Neural cell (in vitro differentiated cells): ENCODE data around the gene CCNJ. TPM values are rescaled to one million over a fixed set of nuclear protein-coding genes. Genes with fewer than 3 reads are reported as not detected.

ENCODE experiments used
- H2AFZ ChIP-seq: fragments of 200-600, 300-800 bp; sonication (generic), shearing (Covaris generic); 2 replicates; pipeline ENCODE4 v1.6.0; 2014; ENCODE audit warnings: low read depth, mild to moderate bottlenecking, antibody characterized with exemption, low read length, moderate library complexity
- H3F3A ChIP-seq: fragments of 200-600 bp; shearing (Covaris generic); 2 replicates; pipeline ENCODE4 v1.6.1; 2016; ENCODE audit warnings: mild to moderate bottlenecking, moderate library complexity, mixed read lengths, antibody characterized with exemption, low read length; ENCODE audit not compliant: insufficient read depth, poor library complexity, severe bottlenecking
- H3K27ac ChIP-seq: fragments of 200-600, 300-800 bp; sonication (generic), shearing (Covaris generic); 2 replicates; pipeline ENCODE4 v1.5.1; 2014; ENCODE audit warnings: mild to moderate bottlenecking, low read length, moderate library complexity
- H3K27me3 ChIP-seq: fragments of 300-800, 200-600 bp; sonication (generic), shearing (Covaris generic); 2 replicates; pipeline ENCODE4 v1.6.0; 2014; ENCODE audit warnings: mild to moderate bottlenecking, low read depth, low read length, moderate library complexity; ENCODE audit not compliant: insufficient read depth
- H3K36me3 ChIP-seq: fragments of 300-800, 200-600 bp; sonication (generic), shearing (Covaris generic); 2 replicates; pipeline ENCODE4 v1.5.1; 2014; ENCODE audit warnings: mild to moderate bottlenecking, antibody characterized with exemption, low read length, moderate library complexity; ENCODE audit not compliant: insufficient read depth
- H3K4me2 ChIP-seq: fragments of 300-800, 200-600 bp; sonication (generic), shearing (Covaris generic); 2 replicates; pipeline ENCODE4 v1.6.0; 2014; ENCODE audit warnings: mild to moderate bottlenecking, low read length
- H3K4me3 ChIP-seq: fragments of 300-800, 200-600 bp; sonication (generic), shearing (Covaris generic); 2 replicates; pipeline ENCODE4 v1.5.1; 2014; ENCODE audit warnings: mild to moderate bottlenecking, low read length, moderate library complexity
- H3K79me2 ChIP-seq: fragments of 200-600 bp; shearing (Covaris generic); replicated peaks from 2 replicates; pipeline ENCODE4 v1.6.0; 2014; ENCODE audit warnings: mild to moderate bottlenecking, low read length, moderate library complexity; ENCODE audit not compliant: insufficient read depth
- H3K9ac ChIP-seq: fragments of 300-800, 200-600 bp; sonication (generic), shearing (Covaris generic); 2 replicates; pipeline ENCODE4 v1.6.1; 2016; ENCODE audit warnings: mild to moderate bottlenecking, low read length, mixed read lengths
- H3K9me2 ChIP-seq: fragments of 200-600 bp; shearing (Covaris generic); 2 replicates; pipeline ENCODE4 v1.6.1; 2016; ENCODE audit warnings: mild to moderate bottlenecking, low read length, mixed read lengths; ENCODE audit not compliant: insufficient read depth
- H3K9me3 ChIP-seq: fragments of 200-600, 300-800 bp; sonication (generic), shearing (Covaris generic); 2 replicates; pipeline ENCODE4 v1.6.1; 2016; ENCODE audit warnings: mild to moderate bottlenecking, mixed run types, low read length, moderate library complexity, mixed read lengths
- H4K20me1 ChIP-seq: fragments of 200-600 bp; shearing (Covaris generic); 2 replicates; pipeline ENCODE4 v1.6.1; 2016; ENCODE audit warnings: mild to moderate bottlenecking, mixed run types; ENCODE audit not compliant: insufficient read depth
- EP300 ChIP-seq: fragments of 450-650 bp; conservative IDR thresholded peaks from 2 replicates; pipeline ENCODE4 v1.6.1; 2014; ENCODE audit warnings: antibody characterized with exemption, mild to moderate bottlenecking, moderate library complexity; ENCODE audit not compliant: poor library complexity, severe bottlenecking
- EZH2 ChIP-seq: fragments of 200-600, 300-800 bp; shearing (Covaris generic), sonication (generic); IDR thresholded peaks from 2 replicates; pipeline ENCODE4 v1.6.1; 2014; ENCODE audit warnings: antibody characterized with exemption, low read length, borderline replicate concordance, mild to moderate bottlenecking; ENCODE audit not compliant: insufficient read depth, poor library complexity, severe bottlenecking
- MXI1 ChIP-seq: fragments of 450-650 bp; conservative IDR thresholded peaks from 2 replicates; pipeline ENCODE4 v1.6.1; 2014; ENCODE audit warnings: antibody characterized with exemption, mild to moderate bottlenecking; ENCODE audit not compliant: poor library complexity, severe bottlenecking
- POLR2AphosphoS5 ChIP-seq: IDR thresholded peaks from 2 replicates; pipeline ENCODE4 v1.6.1; 2012
- RAD21 ChIP-seq: fragments of 450-650 bp; conservative IDR thresholded peaks from 2 replicates; pipeline ENCODE4 v1.6.1; 2014; ENCODE audit warnings: antibody characterized with exemption, mild to moderate bottlenecking, moderate library complexity
- REST ChIP-seq: IDR thresholded peaks from 2 replicates; pipeline ENCODE4 v1.6.1; 2012; ENCODE audit warnings: borderline replicate concordance
- SMC3 ChIP-seq: fragments of 450-650 bp; conservative IDR thresholded peaks from 2 replicates; pipeline ENCODE4 v1.6.1; 2014; ENCODE audit warnings: antibody characterized with exemption, mild to moderate bottlenecking, moderate library complexity; ENCODE audit not compliant: poor library complexity
- TAF1 ChIP-seq: IDR thresholded peaks from 2 replicates; pipeline ENCODE4 v1.6.1; 2012; ENCODE audit warnings: low read depth
- polyA plus RNA-seq: library from polyadenylated mRNA; depleted of rRNA; stranded (reverse); fragments of >200 nt; gene quantifications from 2 replicates; pipeline ENCODE4 v1.2.3, GENCODE V29; 2014
- small RNA-seq, 3 experiments: library from RNA; depleted of rRNA; stranded (forward); fragments of <200 nt; gene quantifications; one replicate each; pipeline ENCODE3, GENCODE V24; 2012
- TF ChIP-seq, protein P1 (sequence below): fragments of 450-650 bp; IDR thresholded peaks from 2 replicates; pipeline ENCODE4 v1.5.1; 2014; ENCODE audit warnings: antibody characterized with exemption, mild to moderate bottlenecking, moderate library complexity; ENCODE audit not compliant: poor library complexity, severe bottlenecking

Gene CCNJ
- polyA plus RNA-seq, 1 donor from 2014 or later, result 41.0 TPM

DNA sequence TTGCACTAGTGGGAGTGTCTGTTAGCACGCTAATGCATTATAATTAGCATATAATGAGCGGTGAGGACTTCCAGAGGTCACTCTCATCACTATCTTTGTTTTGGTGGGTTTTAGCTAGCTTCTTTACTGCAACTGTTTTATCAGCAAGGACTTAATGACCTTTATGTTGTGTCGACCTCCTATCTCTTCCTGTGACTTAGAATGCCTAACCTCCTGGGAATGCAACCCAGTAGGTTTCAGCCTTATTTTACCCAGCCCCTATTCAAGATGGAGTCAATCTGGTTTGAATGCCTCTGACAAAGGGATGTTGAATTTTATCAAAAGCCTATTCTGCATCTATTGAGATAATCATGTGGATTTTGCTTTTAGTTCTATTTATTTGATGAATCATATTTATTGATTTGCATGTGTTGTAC is 64.2 kb downstream of the CCNJ start:
- H3K9me2 ChIP-seq, result no peaks in the 10 kb centered on the region
- no peak overlapping the region for H3K9ac ChIP-seq
- H3K27me3 ChIP-seq, result no peaks in the 10 kb centered on the region
- no peak overlapping the region for H2AFZ ChIP-seq
- no peaks in the 10 kb centered on the region for H3F3A ChIP-seq
- H4K20me1 ChIP-seq, result no peaks in the 10 kb centered on the region
- H3K4me3 ChIP-seq, result no peak overlapping the region
- H3K36me3 ChIP-seq, result no peaks in the 10 kb centered on the region
- H3K27ac ChIP-seq, result no peak overlapping the region
- no peak overlapping the region for H3K4me2 ChIP-seq
- no peak for TF ChIP-seq REST
- TF ChIP-seq EP300, result no peak
- no peak for TF ChIP-seq RAD21
- TF ChIP-seq, protein P1, sequence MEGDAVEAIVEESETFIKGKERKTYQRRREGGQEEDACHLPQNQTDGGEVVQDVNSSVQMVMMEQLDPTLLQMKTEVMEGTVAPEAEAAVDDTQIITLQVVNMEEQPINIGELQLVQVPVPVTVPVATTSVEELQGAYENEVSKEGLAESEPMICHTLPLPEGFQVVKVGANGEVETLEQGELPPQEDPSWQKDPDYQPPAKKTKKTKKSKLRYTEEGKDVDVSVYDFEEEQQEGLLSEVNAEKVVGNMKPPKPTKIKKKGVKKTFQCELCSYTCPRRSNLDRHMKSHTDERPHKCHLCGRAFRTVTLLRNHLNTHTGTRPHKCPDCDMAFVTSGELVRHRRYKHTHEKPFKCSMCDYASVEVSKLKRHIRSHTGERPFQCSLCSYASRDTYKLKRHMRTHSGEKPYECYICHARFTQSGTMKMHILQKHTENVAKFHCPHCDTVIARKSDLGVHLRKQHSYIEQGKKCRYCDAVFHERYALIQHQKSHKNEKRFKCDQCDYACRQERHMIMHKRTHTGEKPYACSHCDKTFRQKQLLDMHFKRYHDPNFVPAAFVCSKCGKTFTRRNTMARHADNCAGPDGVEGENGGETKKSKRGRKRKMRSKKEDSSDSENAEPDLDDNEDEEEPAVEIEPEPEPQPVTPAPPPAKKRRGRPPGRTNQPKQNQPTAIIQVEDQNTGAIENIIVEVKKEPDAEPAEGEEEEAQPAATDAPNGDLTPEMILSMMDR, result no peak
- TF ChIP-seq POLR2AphosphoS5, result no peak
- no peak for TF ChIP-seq EZH2
- TF ChIP-seq TAF1, result no peak
- TF ChIP-seq MXI1, result no peak
- TF ChIP-seq SMC3, result no peak
- H3K79me2 ChIP-seq, result no peaks in the 10 kb centered on the region
- no peaks in the 10 kb centered on the region for H3K9me3 ChIP-seq

Small RNAs within 50 kb of the gene (small RNA-seq; reads per million reads assigned to genes)
- gene MIR3157, result 0 reads per million in 3 experiments

Other genes starting within 250 kb of the CCNJ start
- gene CC2D2B, start 135.6 kb upstream of the CCNJ start, polyA plus RNA-seq, result 0.61 TPM in 1 of 2 replicates, not detected in the other
- gene ZNF518A, start 86.7 kb downstream of the CCNJ start, polyA plus RNA-seq, result 51.0 and 56.7 TPM in 2 replicates
- gene BLNK, start 228.0 kb downstream of the CCNJ start, polyA plus RNA-seq, result not detected in 2 replicates